AG09309 (cell line): Measurements from ENCODE around the gene KRT1.

ENCODE experiments used
- DNase-seq: peaks from one replicate; pipeline ENCODE4 v3.0.0-alpha.2; 2010; ENCODE audit warnings: low read depth
- H3K4me3 ChIP-seq: 2 replicates; pipeline ENCODE4 v1.5.1; 2011; ENCODE audit warnings: mild to moderate bottlenecking, low read depth, low read length, moderate library complexity; ENCODE audit not compliant: control insufficient read depth
- TF ChIP-seq, protein P1 (sequence below): IDR thresholded peaks from 2 replicates; pipeline ENCODE4 v1.5.1; 2011; ENCODE audit warnings: mild to moderate bottlenecking, low read depth, low read length, inconsistent platforms; ENCODE audit not compliant: insufficient read depth, control insufficient read depth; ENCODE audit errors: missing control alignments

KRT1 gene

DNA sequence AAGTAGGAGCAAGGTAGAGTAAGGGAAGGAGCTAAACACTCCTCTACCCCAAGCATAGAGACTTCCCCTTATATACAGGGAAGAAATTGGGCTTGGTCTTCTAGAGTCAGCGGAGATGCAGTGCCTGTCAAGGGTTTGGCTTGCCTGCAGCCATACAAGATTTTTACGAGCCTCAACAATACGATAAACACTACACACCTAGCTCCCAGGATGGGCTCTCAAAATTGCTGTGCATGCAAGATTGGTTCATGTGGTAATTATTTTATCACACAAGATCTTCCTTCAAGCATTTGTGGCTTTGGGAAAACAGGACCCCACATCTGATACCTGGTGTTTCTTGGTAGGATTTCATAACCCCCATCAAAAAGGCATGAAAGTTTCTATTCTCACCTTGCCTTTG is at the start of gene KRT1:
TSS of gene KRT1 (minus strand) at position 45 of the 400 bp plus-strand sequence. CDS start 59 bp downstream, outside the sequence.
- TF ChIP-seq, protein P1, sequence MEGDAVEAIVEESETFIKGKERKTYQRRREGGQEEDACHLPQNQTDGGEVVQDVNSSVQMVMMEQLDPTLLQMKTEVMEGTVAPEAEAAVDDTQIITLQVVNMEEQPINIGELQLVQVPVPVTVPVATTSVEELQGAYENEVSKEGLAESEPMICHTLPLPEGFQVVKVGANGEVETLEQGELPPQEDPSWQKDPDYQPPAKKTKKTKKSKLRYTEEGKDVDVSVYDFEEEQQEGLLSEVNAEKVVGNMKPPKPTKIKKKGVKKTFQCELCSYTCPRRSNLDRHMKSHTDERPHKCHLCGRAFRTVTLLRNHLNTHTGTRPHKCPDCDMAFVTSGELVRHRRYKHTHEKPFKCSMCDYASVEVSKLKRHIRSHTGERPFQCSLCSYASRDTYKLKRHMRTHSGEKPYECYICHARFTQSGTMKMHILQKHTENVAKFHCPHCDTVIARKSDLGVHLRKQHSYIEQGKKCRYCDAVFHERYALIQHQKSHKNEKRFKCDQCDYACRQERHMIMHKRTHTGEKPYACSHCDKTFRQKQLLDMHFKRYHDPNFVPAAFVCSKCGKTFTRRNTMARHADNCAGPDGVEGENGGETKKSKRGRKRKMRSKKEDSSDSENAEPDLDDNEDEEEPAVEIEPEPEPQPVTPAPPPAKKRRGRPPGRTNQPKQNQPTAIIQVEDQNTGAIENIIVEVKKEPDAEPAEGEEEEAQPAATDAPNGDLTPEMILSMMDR: no peak
- no peak within 1 kb of the TSS for H3K4me3 ChIP-seq
- no peak for DNase-seq

DNA sequence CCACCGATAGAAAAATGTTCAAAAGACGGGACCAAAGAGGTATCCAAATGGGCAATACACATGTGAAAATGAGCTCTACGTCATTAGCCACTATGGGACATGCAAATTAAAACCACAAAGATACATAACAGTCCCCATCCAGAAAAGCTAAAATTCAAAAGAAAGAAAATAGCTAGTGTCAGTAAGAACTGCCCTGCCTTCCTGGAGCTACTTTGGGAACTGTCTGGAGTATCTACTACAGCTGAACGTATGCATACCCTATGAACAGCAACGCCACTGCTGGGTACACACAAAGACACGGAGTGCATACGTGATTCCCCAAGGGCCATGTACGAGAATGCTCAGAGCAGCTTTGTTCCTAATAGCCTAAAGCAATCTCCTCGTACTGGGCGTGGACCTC is 48.9 kb upstream of the KRT1 start:
- H3K4me3 ChIP-seq: no peak overlapping the region
- TF ChIP-seq, protein P1: no peak
- DNase-seq: no peak

DNA sequence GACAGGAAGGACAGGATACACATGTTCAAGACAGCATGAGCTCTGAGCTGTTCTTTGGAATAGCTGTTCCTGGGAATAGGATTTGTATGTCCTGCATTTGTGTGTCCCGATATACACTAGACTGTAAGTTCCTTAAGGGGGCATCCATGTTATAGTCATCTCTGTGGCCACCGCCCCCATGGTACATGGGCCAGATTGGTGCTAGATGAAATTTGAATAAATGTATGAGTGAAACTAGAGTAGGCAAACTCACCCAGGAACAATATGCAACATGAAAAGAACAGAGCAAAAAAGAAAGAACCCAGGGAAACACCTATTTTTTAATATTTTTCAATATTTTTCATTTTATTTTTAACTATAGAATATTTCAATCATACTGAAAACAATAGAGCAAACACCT is 48.2 kb upstream of the KRT1 start:
- H3K4me3 ChIP-seq: no peak overlapping the region
- TF ChIP-seq, protein P1: no peak
- no peak for DNase-seq

DNA sequence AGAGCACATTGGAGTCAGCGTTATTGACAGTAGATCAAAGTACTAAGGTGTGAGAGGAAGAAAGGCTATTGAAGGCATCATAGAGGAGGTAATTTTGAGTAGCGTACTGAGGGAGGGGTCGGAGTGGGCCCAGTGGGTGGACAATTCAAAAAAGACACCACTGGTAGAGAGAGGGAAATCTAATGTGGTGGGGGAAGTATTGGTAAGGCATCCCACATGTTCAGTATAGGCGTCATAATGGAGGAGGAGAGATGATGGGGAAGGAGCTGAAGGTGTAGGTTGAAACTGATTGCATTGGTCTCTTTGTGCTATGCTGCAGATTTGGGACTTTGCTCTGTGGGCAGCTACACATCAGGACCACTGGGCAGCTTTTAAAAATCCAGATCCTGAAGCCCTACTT is 46.8 kb upstream of the KRT1 start:
- TF ChIP-seq, protein P1: no peak
- DNase-seq: no peak
- H3K4me3 ChIP-seq: no peak overlapping the region

DNA sequence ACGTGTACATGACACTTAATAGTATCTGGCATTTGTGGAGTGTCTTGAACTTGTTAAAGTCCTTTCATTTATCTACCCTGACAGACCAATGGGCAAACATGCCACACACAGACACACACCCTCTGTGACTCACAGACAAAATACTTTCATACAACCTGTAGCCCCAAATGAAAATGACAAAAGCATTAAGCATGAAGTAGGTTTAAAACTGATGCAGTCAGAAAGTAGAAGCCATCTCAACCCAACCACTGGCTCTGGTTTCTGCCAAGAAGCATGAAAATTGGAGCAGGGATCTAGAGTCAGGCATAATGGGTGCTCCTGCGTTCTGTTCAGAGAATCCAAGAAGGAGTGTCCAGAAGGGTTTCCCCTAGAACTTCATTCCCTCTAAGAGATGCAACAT is 46.2 kb upstream of the KRT1 start:
- TF ChIP-seq, protein P1: no peak
- DNase-seq: no peak
- no peak overlapping the region for H3K4me3 ChIP-seq

DNA sequence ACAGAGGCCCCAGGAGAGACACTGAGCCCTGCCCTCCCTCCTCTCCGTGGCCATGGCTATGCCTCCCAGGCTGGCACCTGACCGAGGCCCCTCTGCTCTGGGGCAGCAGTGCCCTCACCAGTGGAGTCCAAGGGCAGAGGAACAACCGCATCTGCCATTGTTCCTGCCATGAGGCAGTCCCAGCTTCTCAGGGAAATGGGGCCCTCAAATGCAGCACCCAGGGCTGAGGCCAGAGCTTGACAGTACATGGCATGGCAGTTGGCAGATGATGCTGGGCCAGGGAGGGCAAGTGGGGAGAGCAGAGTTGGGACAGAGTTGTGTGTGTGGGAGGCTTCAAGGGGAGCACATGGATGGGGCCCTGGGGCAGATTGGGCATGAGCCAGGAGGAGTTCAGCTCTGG is 44.2 kb upstream of the KRT1 start:
- H3K4me3 ChIP-seq: no peak overlapping the region
- TF ChIP-seq, protein P1: no peak
- no peak for DNase-seq

DNA sequence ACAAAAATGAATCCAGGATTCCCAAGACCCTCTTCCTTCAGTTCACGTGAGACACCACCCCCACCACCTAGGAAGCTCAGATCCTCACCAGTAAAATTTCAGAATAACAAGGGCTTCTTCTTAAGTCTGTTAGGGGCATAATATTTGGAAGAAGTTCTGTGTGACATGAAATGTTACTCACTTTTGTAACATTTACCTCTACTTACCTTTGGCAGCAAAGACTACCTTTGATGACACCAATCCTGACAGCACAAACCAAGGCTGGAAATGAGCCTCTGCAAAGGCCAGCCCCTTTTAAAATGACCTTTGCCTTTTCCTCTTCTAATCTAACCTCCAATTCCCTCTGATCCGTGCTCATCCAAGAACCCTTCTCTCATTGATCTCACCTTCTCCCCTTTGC is 42.5 kb upstream of the KRT1 start:
- no peak for DNase-seq
- TF ChIP-seq, protein P1: no peak
- no peak overlapping the region for H3K4me3 ChIP-seq
